Placental pericyte (primary cell): ENCODE data around the gene KATNIP. TPM values are rescaled to one million over a fixed set of nuclear protein-coding genes. Genes with fewer than 3 reads are reported as not detected.

Source experiments
- total RNA-seq: library from RNA; depleted of rRNA; stranded (reverse); fragments of >200 nt; gene quantifications from 2 replicates; pipeline ENCODE4 v1.2.3, GENCODE V29; 2012

The KATNIP gene
- 22.0 and 28.9 TPM in 2 replicates for total RNA-seq

GRCh38 chr16:27549746-27550581 is at the start of gene KATNIP, which contains the start of gene GTF3C1:
Gene KATNIP, plus strand, starts transcription at chr16:27550144. Its CDS starts 27 bp downstream, at chr16:27550171.
Gene GTF3C1, minus strand, starts transcription at chr16:27549913. Its CDS starts 23 bp downstream, at chr16:27549890.

Other genes starting within 250 kb of the KATNIP start
- 68.1 and 122 TPM in 2 replicates for gene IL4R, start 236.2 kb upstream of the KATNIP start, total RNA-seq
- 0.14 and 2.0 TPM in 2 replicates for gene IL21R, start 148.0 kb upstream of the KATNIP start, total RNA-seq
- gene GTF3C1, start 231 bp upstream of the KATNIP start, total RNA-seq, result 63.9 and 117 TPM in 2 replicates